Bronchial epithelial cell (primary cell): ENCODE results near the gene TGFB1I1. TPM values are rescaled to one million over a fixed set of nuclear protein-coding genes. Genes with fewer than 3 reads are reported as not detected.

Source experiments
- DNase-seq: peaks from one replicate; pipeline ENCODE4 v3.0.0-alpha.2; 2010; ENCODE audit warnings: low read depth
- FAIRE-seq: peaks from 2 replicates; lab custom pipeline; 2011; peaks lifted over from hg19 to GRCh38; lab: Jason Lieb, UNC
- H3K27me3 ChIP-seq: 2 replicates; pipeline ENCODE4 v1.5.1; 2011; ENCODE audit warnings: low read length; ENCODE audit not compliant: control insufficient read depth, insufficient read depth
- H3K36me3 ChIP-seq: 2 replicates; pipeline ENCODE4 v1.5.1; 2011; ENCODE audit warnings: low read length; ENCODE audit not compliant: control insufficient read depth, insufficient read depth
- H3K4me3 ChIP-seq: 2 replicates; pipeline ENCODE4 v1.5.1; 2011; ENCODE audit warnings: mild to moderate bottlenecking, low read depth, low read length, control low read depth
- CTCF ChIP-seq: IDR thresholded peaks from 2 replicates; pipeline ENCODE4 v1.5.1; 2011; ENCODE audit warnings: mild to moderate bottlenecking, moderate library complexity, low read length, control low read depth, inconsistent platforms; ENCODE audit not compliant: insufficient read depth, severe bottlenecking
- total RNA-seq: library from RNA; depleted of rRNA; stranded (reverse); fragments of >200 nt; gene quantifications from 2 replicates; pipeline ENCODE4 v1.2.1, GENCODE V29; 2014

Gene TGFB1I1
- total RNA-seq = 1.6 and 2.8 TPM in 2 replicates

- no peak for FAIRE-seq
- peak; percentile 32 for DNase-seq
- peaks cover 16% of the 10 kb centered on the region for H3K36me3 ChIP-seq
- no peak for TF ChIP-seq CTCF
- H3K27me3 ChIP-seq = no peaks in the 10 kb centered on the region
- H3K4me3 ChIP-seq = peak within 1 kb of the TSS; percentile 69
Observed at GRCh38 chr16:31471875-31472708, at the start of gene TGFB1I1. Gene TGFB1I1 (plus strand): TSS chr16:31472152. CDS start chr16:31472189, 37 bp downstream.

- FAIRE-seq (no peak), DNase-seq (no peak)
- no peak overlapping the region for H3K4me3 ChIP-seq
- no peaks in the 10 kb centered on the region for H3K36me3 ChIP-seq
- TF ChIP-seq CTCF = no peak
- H3K27me3 ChIP-seq = no peaks in the 10 kb centered on the region
Observed at GRCh38 chr16:31423241-31423640, 48.7 kb upstream of the TGFB1I1 start.

GRCh38 chr16:31423801-31424200, 48.2 kb upstream of the TGFB1I1 start:
- TF ChIP-seq CTCF = no peak
- H3K4me3 ChIP-seq = no peak overlapping the region
- DNase-seq = no peak
- no peaks in the 10 kb centered on the region for H3K27me3 ChIP-seq
- FAIRE-seq = no peak
- H3K36me3 ChIP-seq = no peaks in the 10 kb centered on the region

- H3K4me3 ChIP-seq = peak overlapping the region; percentile 23
Observed at GRCh38 chr16:31427441-31428278, 44.3 kb upstream of the TGFB1I1 start.

GRCh38 chr16:31428279-31428597, 43.7 kb upstream of the TGFB1I1 start, which contains the start of gene COX6A2:
Gene COX6A2 (minus strand): TSS chr16:31428360. CDS start chr16:31428325, 35 bp downstream.
- FAIRE-seq = no peak
- no peaks in the 10 kb centered on the region for H3K36me3 ChIP-seq
- no peak for DNase-seq
- H3K4me3 ChIP-seq = peak within 1 kb of the TSS; percentile 23
- no peak for TF ChIP-seq CTCF
- H3K27me3 ChIP-seq = no peaks in the 10 kb centered on the region

More at GRCh38 chr16:31427441-31428278, 44.3 kb upstream of the TGFB1I1 start:
- no peak for DNase-seq
- no peak for TF ChIP-seq CTCF
- no peaks in the 10 kb centered on the region for H3K27me3 ChIP-seq
- no peak for FAIRE-seq
- H3K36me3 ChIP-seq = no peaks in the 10 kb centered on the region
